Natural killer cell treated with Interleukin-12 subunit alpha and Interleukin-12 subunit beta and Interleukin-15 and Interleukin-18, amount 100 ng/mL, for 72 hours (primary cell): ENCODE data around the gene CCDC88B. TPM values are rescaled to one million over a fixed set of nuclear protein-coding genes. Genes with fewer than 3 reads are reported as not detected.

Experiments
- ATAC-seq, 2 donors: fragments of 150-1000 bp; cut with Tn5 transposase in 1 of 2; sonication (Bioruptor Pico), chemical (Tn5 transposase) in 1 of 2; 2 replicates each; pipeline ENCODE4 v1.10.0; 2021
- DNase-seq: peaks from one replicate; pipeline ENCODE4 v3.0.0; 2022; ENCODE audit warnings: low spot score
- H3K27ac Mint-ChIP-seq, 2 donors: 1 replicate in 1 of 2; 2 replicates in 1 of 2; pipeline ENCODE4 v1.8.0; 2022; ENCODE audit warnings: mixed read lengths in 2 of 2, mild to moderate bottlenecking in 1 of 2, moderate library complexity in 1 of 2
- H3K27me3 Mint-ChIP-seq, 2 donors: 1 replicate in 1 of 2; 2 replicates in 1 of 2; pipeline ENCODE4 v1.8.0; 2022; ENCODE audit warnings: mixed read lengths in 2 of 2
- H3K36me3 Mint-ChIP-seq: one replicate; pipeline ENCODE4 v1.8.0; 2022; ENCODE audit warnings: mixed read lengths
- H3K4me1 Mint-ChIP-seq, 2 donors: 1 replicate in 1 of 2; 2 replicates in 1 of 2; pipeline ENCODE4 v1.8.0; 2022; ENCODE audit warnings: low read depth in 2 of 2, mixed read lengths in 2 of 2, mild to moderate bottlenecking in 1 of 2
- H3K4me3 Mint-ChIP-seq: one replicate; pipeline ENCODE4 v1.8.0; 2022; ENCODE audit warnings: mixed read lengths
- H3K9me3 Mint-ChIP-seq: 2 replicates; pipeline ENCODE4 v1.8.0; 2022; ENCODE audit warnings: mixed read lengths
- total RNA-seq, 2 donors: library from RNA; stranded (reverse); gene quantifications; one replicate each; pipeline ENCODE4 v1.2.3, GENCODE V29; 2022

Gene CCDC88B
- total RNA-seq, 2 donors from 2014 or later, result 172 to 224 TPM

GRCh38 chr11:64352099-64352994 lies 12.3 kb downstream of the CCDC88B start:
- no peaks in the 10 kb centered on the region for H3K27me3 Mint-ChIP-seq
- ATAC-seq (no peak), DNase-seq (peak; percentile 58)
- H3K4me3 Mint-ChIP-seq, result no peak overlapping the region
- no peaks in the 10 kb centered on the region for H3K9me3 Mint-ChIP-seq
- no peaks in the 10 kb centered on the region for H3K36me3 Mint-ChIP-seq
- peaks cover 9 to 13% of the 10 kb centered on the region in 2 donors for H3K4me1 Mint-ChIP-seq
- H3K27ac Mint-ChIP-seq, result no peak overlapping the region

- H3K4me3 Mint-ChIP-seq, result no peak overlapping the region
- DNase-seq (no peak), ATAC-seq (no peak)
- H3K36me3 Mint-ChIP-seq, result no peaks in the 10 kb centered on the region
- no peaks in the 10 kb centered on the region for H3K27me3 Mint-ChIP-seq
- no peaks in the 10 kb centered on the region for H3K9me3 Mint-ChIP-seq
- H3K4me1 Mint-ChIP-seq, result peaks cover 7 to 16% of the 10 kb centered on the region in 2 donors
- no peak overlapping the region for H3K27ac Mint-ChIP-seq
Measured at GRCh38 chr11:64352995-64353714, 13.2 kb downstream of the CCDC88B start.

DNA sequence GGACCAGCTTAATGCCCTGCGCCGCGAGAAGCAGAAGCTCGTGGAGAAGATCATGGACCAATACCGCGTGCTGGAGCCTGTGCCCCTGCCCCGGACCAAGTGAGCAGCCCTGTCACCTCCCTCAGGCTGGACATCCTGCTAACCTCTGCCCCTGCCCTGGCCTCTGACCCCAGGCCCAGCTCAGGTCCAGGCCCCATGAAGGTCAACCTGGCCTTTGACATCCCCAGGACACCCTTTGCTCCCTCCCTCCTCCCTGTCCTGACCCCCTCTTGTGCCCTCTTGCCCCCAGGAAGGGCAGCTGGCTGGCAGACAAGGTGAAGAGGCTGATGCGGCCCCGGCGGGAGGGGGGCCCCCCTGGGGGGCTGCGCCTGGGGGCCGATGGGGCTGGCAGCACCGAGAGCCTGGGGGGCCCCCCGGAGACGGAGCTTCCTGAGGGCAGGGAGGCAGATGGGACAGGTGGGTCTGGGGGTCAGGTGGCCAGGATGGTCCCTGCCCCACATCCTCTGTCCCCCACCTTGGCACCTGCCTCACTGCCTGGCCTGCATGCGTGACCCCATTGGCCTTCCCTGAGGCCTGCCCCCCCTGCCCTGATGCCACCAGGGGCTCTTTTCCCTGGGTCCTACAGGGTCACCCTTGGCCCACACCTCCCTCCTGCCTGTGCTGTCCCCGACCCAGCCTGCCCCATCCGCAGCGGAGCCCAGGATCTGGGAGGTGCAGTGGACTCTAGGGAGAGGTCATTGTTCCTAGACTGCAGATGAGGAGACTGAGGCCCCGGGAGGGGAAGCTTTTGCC lies 13.9 kb downstream of the CCDC88B start:
- Mint-ChIP-seq H3K27ac (no peak overlapping the region), H3K27me3 (no peaks in the 10 kb centered on the region), H3K4me3 (no peak overlapping the region), H3K4me1 (peaks cover 7 to 16% of the 10 kb centered on the region in 2 donors), H3K36me3 (no peaks in the 10 kb centered on the region), H3K9me3 (no peaks in the 10 kb centered on the region)
- ATAC-seq (no peak), DNase-seq (no peak)

- DNase-seq (peak; percentile 22), ATAC-seq (no peak)
- no peaks in the 10 kb centered on the region for H3K36me3 Mint-ChIP-seq
- no peak overlapping the region for H3K27ac Mint-ChIP-seq
- no peaks in the 10 kb centered on the region for H3K27me3 Mint-ChIP-seq
- peaks cover 16 to 22% of the 10 kb centered on the region in 2 donors for H3K4me1 Mint-ChIP-seq
- no peak overlapping the region for H3K4me3 Mint-ChIP-seq
- no peaks in the 10 kb centered on the region for H3K9me3 Mint-ChIP-seq
Measured at GRCh38 chr11:64355078-64355940, 15.3 kb downstream of the CCDC88B start.

DNA sequence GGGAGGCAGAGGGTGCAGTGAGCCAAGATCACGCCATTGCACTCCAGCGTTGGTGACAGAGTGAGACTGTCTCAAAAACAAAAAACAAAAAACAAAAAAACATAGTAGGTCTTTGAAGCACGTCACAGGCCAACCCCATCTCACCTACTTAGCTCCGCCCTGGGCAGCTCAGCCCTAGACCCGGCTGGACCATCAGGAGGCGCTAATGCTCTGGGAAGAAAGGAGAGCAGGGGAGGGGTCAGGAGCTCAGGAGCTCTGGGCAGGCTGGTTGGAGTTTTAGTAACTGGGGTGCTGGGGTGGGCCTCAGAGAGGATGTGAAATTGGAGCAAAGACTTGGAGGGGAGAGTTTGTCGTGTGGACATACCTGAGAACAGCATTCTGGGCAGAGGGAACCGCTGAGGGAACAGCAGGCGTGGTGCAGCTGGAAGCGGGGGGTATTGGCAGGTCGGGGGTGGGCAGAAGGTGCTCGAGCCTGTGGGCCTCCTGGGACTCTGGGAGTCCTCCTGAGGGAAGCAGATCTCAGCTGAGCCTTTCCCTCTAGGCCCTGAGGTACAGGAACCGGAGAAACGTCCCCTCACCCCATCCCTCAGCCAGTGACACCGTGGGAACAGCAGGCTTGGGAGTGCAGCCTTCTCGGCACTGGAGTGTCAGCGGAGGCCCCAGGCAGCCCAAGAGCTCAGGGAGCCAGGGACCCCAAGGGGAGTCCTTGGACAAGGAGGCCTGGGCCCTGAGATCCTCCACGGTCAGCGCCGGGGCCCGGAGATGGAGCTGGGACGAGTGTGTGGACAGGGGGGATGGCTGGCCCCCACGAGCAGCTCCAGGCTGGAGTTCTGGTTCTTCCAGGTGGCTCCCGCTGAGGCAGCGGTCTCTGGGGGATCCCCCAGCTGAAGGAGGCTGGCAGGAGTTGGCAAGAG lies 16.8 kb downstream of the CCDC88B start:
- ATAC-seq, result no peak
- DNase-seq, result no peak
- Mint-ChIP-seq H3K9me3 (no peaks in the 10 kb centered on the region), H3K27me3 (no peaks in the 10 kb centered on the region), H3K36me3 (no peaks in the 10 kb centered on the region), H3K4me3 (peak overlapping the region; percentile 47), H3K4me1 (peaks cover 16 to 19% of the 10 kb centered on the region in 2 donors), H3K27ac (no peak overlapping the region)

GRCh38 chr11:64357446-64357845 lies 17.4 kb downstream of the CCDC88B start:
- H3K9me3 Mint-ChIP-seq, result no peaks in the 10 kb centered on the region
- H3K27ac Mint-ChIP-seq, result peak overlapping the region in 1 of 2 donors; percentile 35
- no peak for ATAC-seq
- peak overlapping the region; percentile 64 for H3K4me3 Mint-ChIP-seq
- no peaks in the 10 kb centered on the region for H3K36me3 Mint-ChIP-seq
- no peak for DNase-seq
- peaks cover 16 to 18% of the 10 kb centered on the region in 2 donors for H3K4me1 Mint-ChIP-seq
- H3K27me3 Mint-ChIP-seq, result no peaks in the 10 kb centered on the region

DNA sequence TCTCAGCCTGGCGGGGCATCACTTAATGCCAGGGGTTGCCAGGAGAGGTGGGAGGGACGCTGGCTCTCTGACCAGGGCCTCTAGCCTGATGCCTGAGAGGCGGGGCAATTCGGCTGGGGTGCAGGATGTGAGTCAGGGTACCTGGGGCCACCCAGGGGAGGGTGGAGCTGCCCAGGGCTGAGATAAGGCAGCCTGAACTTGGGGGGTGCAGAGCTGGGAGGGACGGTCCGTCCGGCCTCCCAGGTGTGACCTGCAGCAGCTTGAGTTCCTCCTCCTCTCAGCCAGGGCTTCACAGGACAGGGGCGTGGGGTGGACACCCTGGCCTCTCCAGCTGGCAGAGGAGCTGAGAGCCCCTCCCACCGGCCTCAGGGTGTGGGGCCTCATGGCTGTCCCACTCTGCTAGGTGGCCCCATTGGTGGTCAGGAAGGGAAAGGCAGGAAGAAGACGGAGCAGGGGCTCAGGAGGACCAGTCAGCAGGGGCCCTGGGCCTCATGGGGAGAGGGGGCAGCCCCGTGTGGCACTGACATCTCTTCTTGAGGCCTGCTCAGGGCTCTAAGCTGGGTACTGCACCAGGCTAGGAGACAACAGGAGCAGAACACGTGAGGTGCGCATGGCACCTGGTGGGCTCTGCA lies 18.0 kb downstream of the CCDC88B start:
- Mint-ChIP-seq H3K4me1 (peaks cover 16 to 18% of the 10 kb centered on the region in 2 donors), H3K27ac (peak overlapping the region in 1 of 2 donors; percentile 35), H3K36me3 (no peaks in the 10 kb centered on the region), H3K9me3 (no peaks in the 10 kb centered on the region), H3K27me3 (no peaks in the 10 kb centered on the region), H3K4me3 (peak overlapping the region; percentile 64)
- ATAC-seq, result peak; percentile 31 to 41
- no peak for DNase-seq

DNA sequence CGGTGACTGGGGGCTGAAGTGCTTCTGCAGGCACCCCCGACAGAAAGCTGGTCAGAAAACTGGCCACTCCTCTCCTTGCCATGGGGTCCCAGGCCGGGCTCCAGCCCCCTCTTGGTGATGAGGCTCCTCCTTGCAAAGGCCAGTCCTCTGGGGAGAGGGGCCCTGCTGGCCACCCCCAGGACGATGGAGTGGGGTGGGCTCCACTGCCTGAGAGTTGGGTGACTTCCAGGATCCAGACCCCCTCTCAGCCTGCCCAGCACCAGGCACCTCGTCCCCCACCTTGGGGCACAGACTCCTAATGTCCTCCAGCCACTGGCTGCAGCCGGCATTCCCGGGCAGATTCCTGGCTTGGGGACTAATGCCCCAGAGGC lies 18.5 kb downstream of the CCDC88B start:
- no peak overlapping the region for H3K27ac Mint-ChIP-seq
- DNase-seq, result no peak
- peaks cover 16 to 18% of the 10 kb centered on the region in 2 donors for H3K4me1 Mint-ChIP-seq
- H3K9me3 Mint-ChIP-seq, result no peaks in the 10 kb centered on the region
- H3K4me3 Mint-ChIP-seq, result no peak overlapping the region
- peak in 1 of 2 donors; percentile 1 for ATAC-seq
- no peaks in the 10 kb centered on the region for H3K36me3 Mint-ChIP-seq
- H3K27me3 Mint-ChIP-seq, result no peaks in the 10 kb centered on the region

- Mint-ChIP-seq H3K36me3 (no peaks in the 10 kb centered on the region), H3K27ac (peak within 1 kb of the TSS; percentile 36 to 78), H3K4me1 (peaks cover 16 to 18% of the 10 kb centered on the region in 2 donors), H3K4me3 (peak within 1 kb of the TSS; percentile 90), H3K9me3 (no peaks in the 10 kb centered on the region), H3K27me3 (no peaks in the 10 kb centered on the region)
- DNase-seq (peak; percentile 78), ATAC-seq (peak; percentile 90 to 92)
Measured at GRCh38 chr11:64358907-64359711, 19.1 kb downstream of the CCDC88B start, which contains the start of gene RPS6KA4. RPS6KA4 (plus strand) TSS chr11:64359162; CDS start chr11:64359236, 74 bp downstream.

- Mint-ChIP-seq H3K27ac (peak overlapping the region; percentile 36 to 78), H3K4me1 (peaks cover 16 to 18% of the 10 kb centered on the region in 2 donors), H3K9me3 (no peaks in the 10 kb centered on the region), H3K27me3 (no peaks in the 10 kb centered on the region), H3K36me3 (no peaks in the 10 kb centered on the region), H3K4me3 (peak overlapping the region; percentile 90)
- ATAC-seq (no peak), DNase-seq (no peak)
Measured at GRCh38 chr11:64359712-64360445, 19.9 kb downstream of the CCDC88B start.
